HG03521 (cell line): ENCODE data around the gene IL32.

Experiments used
- ATAC-seq: cut with Tn5 transposase; IDR thresholded peaks from one replicate; pipeline ENCODE4 v1.9.1; 2021; ENCODE audit warnings: mild to moderate bottlenecking, moderate library complexity; ENCODE audit not compliant: unreplicated experiment

IL32 gene

DNA sequence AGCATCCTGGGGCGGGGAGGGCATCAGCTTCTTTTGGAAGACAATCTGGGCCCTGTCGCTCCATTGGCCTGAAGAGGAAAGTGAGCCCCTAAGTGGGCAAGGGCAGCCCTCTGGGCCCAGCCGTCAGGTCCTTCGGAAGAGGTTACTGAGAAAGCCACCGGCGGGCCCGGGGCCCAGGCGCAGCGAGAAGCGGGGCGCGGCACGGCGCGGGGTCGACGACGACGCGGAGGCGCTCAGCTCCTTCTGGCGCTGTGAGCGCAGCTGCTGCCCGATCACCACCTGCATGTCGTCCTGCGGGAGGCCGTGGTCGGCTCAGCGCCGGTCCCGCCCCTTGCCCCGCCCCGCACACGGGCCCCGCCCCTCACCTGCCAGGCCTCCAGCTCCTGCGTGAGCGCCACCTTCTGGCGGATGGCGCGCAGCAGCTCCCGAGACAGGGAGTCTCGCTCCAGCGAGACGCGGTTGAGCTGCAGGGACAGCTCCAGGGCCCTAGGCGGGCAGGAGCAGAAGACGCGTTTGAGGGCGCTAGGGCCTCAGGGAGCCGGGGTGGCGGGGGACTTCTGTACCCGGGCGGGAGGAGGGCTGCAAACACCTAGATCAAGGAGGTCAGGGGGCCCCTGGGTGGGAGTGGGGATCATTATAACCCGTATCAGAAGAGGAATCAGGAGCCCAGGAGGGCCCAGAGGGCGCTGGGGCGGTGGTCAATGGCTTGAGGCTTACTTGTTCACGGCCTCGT is 37.3 kb upstream of the IL32 start:
- no peak for ATAC-seq

DNA sequence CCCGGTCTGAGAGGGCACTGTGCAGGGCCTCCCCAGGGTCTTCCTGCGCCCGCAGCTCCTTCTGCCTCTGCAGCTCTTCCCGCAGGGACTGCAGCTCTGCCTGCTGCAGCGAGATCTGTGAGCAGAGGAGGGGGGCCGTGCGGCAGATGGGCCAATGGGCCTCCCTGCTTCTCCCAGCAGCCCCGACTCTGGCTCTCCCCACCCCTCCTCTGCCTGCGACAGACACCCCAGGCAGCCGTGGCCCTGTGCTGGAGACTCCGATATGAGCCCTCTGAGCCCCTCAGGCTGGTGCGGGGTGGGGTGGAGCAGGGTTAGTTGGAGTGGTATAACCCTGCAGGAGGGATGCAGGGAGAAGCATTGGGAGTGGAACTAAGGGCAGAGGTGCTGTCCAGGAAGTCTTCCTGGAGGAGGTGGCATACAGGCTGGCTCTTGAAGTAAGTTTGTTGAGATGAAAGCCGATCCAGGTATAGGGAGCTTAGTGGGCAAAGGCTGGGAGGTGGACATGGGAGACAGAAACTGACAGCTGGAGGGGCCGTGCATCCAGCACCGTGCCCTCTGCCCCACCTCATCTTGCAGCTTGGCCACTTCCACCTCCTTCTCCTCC is 36.6 kb upstream of the IL32 start:
- ATAC-seq, result no peak

GRCh38 chr16:3029491-3030221 is 35.8 kb upstream of the IL32 start:
- no peak for ATAC-seq

DNA sequence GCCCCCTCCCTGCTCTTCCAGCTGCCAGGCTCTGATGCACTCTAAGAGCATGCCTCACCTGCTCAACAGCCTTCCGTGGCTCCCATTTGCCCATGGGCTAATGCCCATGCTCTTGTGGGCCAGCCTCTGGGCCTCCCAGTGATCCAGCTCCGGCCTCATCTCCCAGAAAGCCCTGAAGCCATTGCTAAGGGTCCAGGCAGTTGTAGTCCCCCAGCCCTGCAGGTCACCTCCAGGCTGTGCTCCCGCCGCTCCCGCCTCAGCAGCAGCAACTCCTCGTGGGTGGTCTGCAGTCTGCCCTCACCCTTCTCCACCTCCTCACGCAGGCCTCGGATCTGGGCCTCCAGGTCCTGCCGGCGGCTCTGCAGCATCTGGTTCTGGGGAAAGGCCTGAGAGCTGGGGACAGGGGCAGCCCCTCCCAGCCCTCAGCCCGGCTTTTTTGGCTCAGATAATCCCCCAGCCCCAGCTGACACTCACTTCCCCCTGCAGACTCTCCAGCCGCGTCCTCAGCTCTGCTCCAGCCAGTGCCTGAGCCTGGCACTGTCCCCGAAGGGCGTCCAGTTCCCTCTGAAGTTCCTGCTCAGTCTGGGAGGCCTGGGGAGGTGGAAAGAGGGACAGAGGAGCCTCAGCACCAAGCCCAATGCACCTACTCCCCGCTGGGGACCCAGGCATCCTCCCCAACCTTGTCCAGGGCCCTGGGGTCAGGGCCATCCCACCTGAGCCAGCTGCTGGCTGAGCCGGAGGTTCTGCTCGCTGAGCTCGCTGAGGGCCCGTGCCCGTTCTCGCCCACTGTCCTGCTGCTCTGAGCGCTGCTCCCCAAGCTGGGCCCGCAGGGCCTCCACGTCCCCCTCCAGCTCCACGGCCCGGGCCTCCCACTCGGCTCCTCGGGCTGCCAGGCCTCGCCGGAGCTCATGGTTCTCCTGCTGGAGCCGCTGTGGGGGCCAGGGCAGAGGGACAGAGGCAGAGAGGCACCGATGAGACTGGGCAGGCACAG is 34.9 kb upstream of the IL32 start:
- no peak for ATAC-seq

DNA sequence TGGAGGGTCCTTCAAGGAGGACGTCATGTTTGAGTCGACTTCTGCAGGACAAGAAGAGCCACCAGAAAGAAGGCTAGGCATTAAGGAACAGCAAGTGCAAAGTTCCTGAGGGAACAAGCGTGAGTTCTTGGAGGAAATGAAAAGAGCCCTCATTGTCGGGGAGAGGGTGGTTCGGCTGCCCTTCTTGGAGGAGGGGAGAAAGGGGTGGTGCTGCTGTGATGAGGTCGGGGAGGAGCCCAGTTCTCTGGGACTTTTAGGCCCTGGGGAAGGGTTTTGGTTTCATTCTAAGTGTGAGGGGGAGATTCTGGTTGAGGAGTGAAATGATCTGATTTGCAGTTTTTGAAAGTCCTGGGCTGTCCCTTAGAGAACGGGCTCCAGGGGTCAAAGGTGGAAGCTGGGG is 32.8 kb upstream of the IL32 start:
- ATAC-seq, result no peak

DNA sequence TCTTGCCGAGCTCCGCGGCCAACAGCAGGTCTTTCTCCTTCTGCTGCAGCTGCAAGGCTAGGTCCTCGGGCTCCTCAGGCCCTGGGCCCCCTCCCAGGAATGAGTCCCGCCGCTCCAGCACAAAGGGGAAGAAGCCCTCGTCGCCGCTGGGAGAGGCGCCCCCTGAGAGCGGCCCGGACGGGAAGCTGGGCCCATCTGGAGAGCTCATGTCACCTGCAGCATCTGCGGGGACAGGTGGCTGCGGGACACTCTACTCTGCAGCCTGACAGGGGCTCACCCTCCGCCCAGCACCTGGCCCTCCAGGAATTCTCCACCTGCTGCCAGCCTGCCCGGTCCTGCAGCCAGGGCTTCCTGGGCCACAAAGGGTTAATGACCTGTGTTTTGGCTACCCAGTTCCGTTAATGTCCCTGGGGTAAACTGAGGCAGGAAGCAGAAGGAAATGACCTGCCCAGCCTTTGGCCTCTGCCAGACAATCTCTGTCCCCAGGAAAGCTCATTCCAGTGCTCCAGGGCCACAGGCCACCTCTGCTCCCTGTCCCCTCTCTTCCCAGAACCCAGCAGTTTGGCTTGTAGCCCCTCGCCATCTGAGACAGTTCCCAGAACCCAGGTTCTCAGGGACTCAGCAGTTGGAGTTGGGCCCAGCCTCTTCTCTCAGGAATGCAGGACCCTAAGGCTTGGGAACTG is 30.0 kb upstream of the IL32 start:
- no peak for ATAC-seq

DNA sequence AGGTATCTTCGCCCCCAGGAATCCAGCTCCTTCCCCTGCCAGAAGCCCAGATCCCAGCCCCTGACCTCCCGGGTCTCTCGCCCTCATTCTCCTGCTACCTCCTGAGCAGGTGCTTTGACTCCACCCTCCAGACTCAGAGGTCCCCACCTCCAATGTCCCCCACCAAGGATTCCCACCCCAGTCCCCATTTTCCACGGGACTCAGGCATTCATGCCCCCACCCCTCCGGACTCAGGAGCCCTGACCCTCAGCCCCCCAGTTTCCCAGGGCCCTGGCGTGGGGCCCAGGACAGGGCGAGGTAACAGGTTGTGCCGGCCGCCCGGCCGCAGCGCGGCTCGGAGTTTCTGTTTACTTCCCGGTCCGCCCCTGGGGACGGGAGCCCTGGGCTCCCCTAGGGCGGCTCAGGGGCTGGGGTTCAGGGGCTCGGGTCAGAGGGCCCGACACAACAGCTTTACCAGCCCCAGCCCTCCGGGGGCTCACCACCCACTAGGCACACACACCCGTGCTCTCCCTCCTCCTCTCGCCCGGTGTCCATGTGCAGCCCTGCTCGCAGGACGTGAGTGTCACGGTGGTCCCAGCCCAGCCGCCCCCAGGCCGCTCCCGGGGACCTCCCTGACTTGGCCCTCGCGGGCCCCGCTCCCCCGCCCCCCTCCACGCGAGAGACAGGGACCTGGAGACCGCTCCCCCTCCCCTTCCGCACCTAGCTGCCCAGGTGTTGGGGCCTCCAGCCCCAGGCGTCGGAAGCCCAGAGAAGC is 29.3 kb upstream of the IL32 start:
- no peak for ATAC-seq

GRCh38 chr16:3036726-3037315 is 28.6 kb upstream of the IL32 start, which contains the start of gene BICDL2:
TSS of gene BICDL2 (minus strand) at chr16:3036944. CDS start at chr16:3035496, 1,448 bp downstream.
- no peak for ATAC-seq

- ATAC-seq, result no peak
Measured at GRCh38 chr16:3038256-3038655, 27.2 kb upstream of the IL32 start.

DNA sequence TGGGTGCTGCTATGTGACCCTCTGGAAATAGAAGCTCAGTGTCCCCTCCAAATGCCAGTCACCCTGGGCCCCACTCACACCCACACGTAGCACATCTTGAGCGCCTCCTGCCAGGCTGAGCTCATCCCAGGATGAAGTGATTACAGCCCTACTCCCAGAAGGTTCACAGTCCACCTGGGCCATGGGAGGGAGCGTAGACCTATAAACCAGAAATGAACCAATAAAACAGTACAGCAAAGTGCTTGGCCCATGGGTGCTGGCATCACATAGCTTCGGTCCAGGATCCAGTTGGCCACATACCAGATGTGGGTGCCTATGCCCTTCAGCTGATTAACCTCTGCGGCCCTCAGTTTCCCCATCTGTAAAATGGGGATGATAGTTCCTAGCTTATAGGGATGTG is 26.5 kb upstream of the IL32 start:
- no peak for ATAC-seq

DNA sequence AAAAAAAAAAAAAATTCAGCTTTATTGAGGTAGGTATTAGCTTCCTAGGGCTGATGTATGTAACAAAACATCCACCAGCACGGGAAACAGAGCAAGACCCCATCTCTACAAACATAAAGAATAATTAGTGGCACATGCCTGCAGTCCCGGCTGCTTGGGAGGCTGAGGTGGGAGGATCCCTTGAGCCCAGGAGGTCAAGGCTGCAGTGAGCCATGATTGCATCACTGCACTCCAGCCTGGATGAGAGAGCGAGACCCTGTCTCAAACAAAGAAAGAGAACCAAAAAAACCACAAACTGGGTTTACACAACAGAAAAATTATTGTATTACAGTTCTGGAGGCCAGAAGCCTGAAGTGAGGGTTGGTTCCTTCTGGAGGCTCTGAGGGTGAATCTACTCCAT is 23.1 kb upstream of the IL32 start:
- ATAC-seq, result no peak

GRCh38 chr16:3044708-3045107 is 20.7 kb upstream of the IL32 start:
- ATAC-seq, result no peak

DNA sequence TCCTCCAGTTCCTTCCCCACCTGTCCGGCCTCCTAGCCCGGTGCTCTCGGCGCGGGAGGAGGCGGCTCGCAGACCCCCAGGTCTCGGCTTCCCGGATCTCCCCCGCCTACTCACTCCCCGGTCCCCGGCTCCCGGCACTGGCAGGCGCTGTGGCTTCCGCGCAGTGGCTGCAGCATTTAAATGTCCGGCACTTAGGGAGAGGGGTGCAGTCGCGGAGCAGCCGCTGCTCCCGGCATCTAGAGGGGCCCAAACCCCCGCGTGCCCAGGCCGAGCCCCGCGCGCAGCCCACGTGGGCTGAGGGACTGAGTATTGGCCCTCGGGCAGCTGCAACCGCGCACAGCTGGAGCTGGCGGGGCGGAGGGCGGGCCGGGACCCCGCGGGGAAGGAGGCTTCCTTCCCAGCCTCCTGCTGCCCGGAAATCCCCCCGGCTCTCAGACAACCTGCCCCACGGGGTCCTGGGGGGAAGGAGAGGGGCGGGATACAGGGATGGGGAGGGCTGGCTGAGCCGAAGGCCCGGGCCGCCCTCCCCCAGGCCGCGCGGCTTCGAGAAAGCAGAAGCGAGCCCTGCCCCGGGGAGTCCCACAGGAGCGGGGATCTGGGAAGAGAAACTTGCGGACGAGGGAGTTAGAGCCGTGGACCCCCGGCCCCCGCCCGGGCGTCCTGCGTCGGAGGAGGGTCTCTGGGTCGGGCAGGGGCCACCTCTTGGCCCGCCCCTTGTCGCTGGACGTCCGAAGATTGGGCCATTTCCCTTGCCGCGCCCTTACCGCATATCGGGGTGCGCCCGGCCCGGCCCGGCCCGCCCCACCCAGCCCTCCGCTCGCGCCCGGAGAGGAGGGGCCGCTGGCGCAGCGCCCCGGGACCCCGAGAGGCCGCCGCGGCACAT is 19.4 kb upstream of the IL32 start, which contains the start of gene MMP25:
Gene MMP25, plus strand, starts transcription at position 804 of the 883 bp plus-strand sequence. CDS start 357 bp downstream, outside the sequence.
- no peak for ATAC-seq

DNA sequence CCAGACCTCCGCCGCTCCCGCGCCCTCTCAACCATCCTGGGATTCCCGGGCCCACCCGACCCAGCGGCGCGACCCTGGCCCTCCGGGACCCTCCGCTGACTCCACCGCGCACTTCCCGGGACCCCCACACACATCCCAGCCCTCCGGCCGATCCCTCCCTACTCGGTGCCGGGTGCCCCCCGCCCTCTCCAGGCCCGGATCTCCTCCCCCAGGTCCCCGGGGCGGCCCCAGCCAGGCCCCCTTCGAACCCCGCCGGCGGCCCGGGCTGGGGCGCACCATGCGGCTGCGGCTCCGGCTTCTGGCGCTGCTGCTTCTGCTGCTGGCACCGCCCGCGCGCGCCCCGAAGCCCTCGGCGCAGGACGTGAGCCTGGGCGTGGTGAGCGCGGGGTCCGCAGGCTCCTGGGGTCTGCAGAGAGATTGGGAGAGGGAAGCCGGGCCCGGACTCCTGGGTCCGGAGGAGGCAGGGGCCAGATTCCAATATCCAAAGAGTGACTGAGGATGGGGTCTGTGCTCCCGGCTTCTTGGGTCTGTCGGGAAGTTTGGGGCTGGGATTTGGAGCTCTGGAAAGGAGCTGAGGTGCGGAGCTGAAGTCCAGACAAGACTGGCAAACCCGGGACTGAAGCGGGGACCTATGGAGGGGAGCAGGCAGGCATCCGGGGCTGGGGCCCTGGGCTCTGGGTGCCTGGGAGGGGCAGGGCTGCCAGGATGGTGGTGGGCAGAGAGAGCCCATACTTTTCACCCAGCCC is 18.6 kb upstream of the IL32 start:
- ATAC-seq, result no peak

DNA sequence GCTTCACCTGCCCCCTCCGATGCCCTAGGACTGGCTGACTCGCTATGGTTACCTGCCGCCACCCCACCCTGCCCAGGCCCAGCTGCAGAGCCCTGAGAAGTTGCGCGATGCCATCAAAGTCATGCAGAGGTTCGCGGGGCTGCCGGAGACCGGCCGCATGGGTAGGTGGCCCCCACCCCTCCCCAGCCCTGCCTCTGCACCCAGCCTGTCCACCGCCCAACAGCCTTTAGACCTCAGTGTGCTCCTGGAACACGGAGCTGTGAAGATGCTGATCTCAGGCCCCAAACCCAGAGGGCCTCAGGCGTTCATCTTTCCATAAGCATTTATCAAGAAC is 18.1 kb upstream of the IL32 start:
- no peak for ATAC-seq

GRCh38 chr16:3049921-3050481 is 15.4 kb upstream of the IL32 start:
- ATAC-seq, result no peak

GRCh38 chr16:3050487-3050886 is 15.0 kb upstream of the IL32 start:
- no peak for ATAC-seq
